B cell (primary cell): ENCODE measurements around the gene GNB3.

ENCODE experiments used
- CTCF ChIP-seq: fragments of 200-600 bp; IDR thresholded peaks from one replicate; pipeline ENCODE4 v1.8.0; 2022; ENCODE audit warnings: antibody characterized with exemption, mild to moderate bottlenecking
- EZH2 ChIP-seq: IDR thresholded peaks from 2 replicates; pipeline ENCODE4 v1.6.1; 2012; ENCODE audit warnings: borderline replicate concordance, low read depth, mild to moderate bottlenecking, moderate library complexity, low read length; ENCODE audit not compliant: insufficient read depth, poor library complexity, severe bottlenecking

- TF ChIP-seq CTCF = no peak
- TF ChIP-seq EZH2 = no peak
Observed at GRCh38 chr12:6819106-6820030, 21.4 kb upstream of the GNB3 start.
